DMS114 treated with DMSO at 0.1 percent for 48 hours (cell line): ENCODE measurements around the gene ANO5.
"Not testable (repeated sequence)": the region's sequence is repeated elsewhere in the genome, so short reads cannot be mapped to it uniquely, and the experiment has no call there.

Experiments
- DNase-seq: peaks from one replicate; lab custom pipeline; 2025; ENCODE audit not compliant: unreplicated experiment; lab: John Stamatoyannopoulos, UW

The ANO5 gene

GRCh38 chr11:22197139-22198005, 4.5 kb downstream of the ANO5 start:
- no peak for DNase-seq

GRCh38 chr11:22199243-22199642, 6.4 kb downstream of the ANO5 start:
- DNase-seq: no peak

GRCh38 chr11:22203281-22203680, 10.4 kb downstream of the ANO5 start:
- no peak for DNase-seq

GRCh38 chr11:22207162-22207561, 14.3 kb downstream of the ANO5 start:
- DNase-seq: no peak

- no peak for DNase-seq
Measured at GRCh38 chr11:22208151-22208858, 15.4 kb downstream of the ANO5 start.

DNA sequence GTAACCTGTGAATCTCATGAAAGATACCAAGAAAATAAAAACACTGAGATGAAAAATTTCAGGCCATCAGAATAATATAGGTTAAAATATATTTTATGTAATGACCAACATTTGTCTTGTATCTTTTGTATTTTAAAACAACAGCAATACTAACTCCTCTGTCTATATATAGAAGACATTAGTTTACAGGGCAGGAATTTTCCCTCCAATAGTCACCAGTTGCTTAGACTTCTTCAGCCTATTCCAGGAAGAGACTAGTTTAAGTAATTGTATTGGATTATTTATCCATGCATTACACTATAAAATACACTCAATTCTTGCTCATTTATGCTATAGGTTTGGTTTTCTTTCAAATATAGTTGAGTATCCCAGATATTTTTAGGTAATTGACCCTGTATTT, 24.1 kb downstream of the ANO5 start:
- no peak for DNase-seq

- no peak for DNase-seq
Measured at GRCh38 chr11:22221143-22221542, 28.3 kb downstream of the ANO5 start.

- no peak for DNase-seq
Measured at GRCh38 chr11:22225190-22225589, 32.3 kb downstream of the ANO5 start.

DNA sequence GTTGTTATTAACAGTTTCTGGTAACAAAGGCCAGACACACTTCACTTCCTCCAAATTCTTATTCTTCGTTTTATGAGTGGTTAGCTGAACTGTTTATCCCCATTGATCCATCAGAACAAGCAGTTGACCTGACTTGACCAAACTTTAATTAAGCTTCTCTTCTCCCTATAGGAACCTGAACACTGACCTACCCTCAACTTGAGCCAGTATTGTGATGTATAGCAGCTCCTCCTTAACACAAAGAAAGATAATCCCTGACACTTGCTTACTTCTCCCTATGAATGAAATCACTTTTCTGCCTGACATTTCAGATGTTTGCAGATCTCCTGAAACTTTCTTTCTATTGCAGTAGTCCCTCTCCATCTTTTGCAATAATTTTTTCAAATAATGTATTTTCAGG, 41.9 kb downstream of the ANO5 start:
- no peak for DNase-seq

- peak; percentile 20 for DNase-seq
Measured at GRCh38 chr11:22244986-22245592, 52.2 kb downstream of the ANO5 start.

- no peak for DNase-seq
Measured at GRCh38 chr11:22246992-22247391, 54.1 kb downstream of the ANO5 start.

DNA sequence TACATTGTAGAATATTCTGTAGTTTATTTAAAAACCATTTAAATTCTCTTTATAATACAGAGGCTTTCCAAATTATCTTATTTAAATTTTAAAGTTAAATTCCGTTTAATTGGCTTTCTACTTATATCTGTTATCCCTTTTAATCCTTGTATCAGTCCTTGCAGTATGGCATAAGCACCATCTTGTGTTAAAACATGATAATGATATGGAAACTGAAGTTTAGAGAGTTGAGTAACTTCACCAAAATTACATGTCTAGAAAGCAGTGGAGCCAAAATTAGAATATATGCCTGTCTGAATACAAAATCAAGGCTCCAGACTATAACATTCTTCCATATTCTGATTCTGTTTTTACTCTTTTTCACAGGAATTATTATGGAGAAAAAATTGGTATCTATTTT, 57.0 kb downstream of the ANO5 start:
- DNase-seq: no peak

DNA sequence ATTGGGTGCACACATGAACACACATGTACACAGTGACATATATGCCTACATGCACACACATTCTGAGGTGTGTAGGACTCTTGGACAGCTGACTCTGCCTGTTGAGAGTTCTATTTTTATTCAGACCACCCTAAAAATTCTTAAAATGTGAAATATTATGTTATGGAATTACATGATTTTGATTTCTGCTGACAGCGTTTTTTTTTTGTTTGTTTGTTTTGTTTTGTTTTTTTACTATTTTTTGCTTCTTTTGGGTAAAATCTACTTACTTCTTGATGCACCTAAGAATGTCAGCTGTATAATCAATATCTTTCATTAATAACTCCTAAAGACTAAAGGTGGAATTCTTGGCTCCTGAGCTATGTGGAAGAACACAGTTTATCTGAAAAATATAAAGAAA, 64.0 kb downstream of the ANO5 start:
- DNase-seq: no peak

DNA sequence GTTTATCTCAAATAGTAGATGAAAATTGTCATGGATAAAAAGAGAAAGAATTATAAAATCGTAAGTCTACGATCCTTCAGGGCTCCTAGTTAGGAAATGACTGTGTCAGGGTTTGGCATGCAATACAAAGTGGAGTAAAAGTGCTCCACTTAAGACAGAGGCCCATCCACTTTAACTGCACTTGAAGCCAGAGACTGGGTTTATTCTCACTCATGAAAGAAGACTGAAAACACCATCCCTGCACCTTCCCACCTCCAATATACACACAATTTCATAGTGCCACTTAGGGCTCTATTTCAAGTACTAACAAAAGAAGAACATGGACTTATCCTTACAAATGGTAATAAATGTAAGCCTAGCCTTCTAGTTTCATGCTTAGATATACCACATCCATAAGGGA, 70.7 kb downstream of the ANO5 start:
- no peak for DNase-seq

- DNase-seq: not testable (repeated sequence)
Measured at GRCh38 chr11:22268983-22269624, 76.2 kb downstream of the ANO5 start.

DNA sequence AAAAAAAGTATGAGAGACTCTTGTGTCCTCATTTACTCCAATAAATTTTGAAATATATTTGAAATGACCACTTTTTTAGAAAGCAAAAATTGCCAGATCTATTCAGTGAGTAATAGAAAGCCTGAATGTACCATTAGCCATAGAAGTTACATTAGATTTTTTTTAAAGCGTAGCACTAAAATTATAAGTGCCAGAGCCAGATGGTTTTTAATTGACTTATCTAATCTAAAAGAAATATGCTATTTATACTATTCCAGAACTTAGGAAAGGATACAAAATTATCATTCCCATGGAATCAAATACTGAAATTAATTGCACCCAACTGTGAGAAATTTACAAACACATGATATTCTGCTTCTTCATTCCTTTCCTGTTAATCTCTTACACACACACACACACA, 80.9 kb downstream of the ANO5 start:
- DNase-seq: no peak

DNA sequence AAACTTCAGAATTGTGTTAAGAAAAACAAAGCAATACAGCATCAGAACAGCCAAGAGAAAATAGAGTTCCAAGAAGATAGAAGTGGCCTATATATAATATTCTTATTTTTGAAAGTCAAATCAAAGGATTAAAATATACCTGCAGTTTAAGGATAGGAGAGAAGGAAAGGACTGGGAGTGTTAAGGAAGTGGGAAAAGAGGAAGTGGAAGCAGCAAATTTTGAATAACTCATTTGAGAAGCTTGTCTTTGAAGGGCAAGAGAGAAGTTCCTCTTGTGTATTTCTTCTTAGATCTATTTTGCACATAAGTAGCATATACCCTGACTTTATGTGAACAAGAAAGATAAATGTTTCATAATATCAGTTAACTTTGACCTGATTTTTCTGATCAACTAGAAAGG, 82.7 kb downstream of the ANO5 start:
- DNase-seq: no peak

GRCh38 chr11:22276535-22276934, 83.7 kb downstream of the ANO5 start:
- no peak for DNase-seq

GRCh38 chr11:22284991-22285390, 92.1 kb downstream of the ANO5 start:
- not testable (repeated sequence) for DNase-seq

DNA sequence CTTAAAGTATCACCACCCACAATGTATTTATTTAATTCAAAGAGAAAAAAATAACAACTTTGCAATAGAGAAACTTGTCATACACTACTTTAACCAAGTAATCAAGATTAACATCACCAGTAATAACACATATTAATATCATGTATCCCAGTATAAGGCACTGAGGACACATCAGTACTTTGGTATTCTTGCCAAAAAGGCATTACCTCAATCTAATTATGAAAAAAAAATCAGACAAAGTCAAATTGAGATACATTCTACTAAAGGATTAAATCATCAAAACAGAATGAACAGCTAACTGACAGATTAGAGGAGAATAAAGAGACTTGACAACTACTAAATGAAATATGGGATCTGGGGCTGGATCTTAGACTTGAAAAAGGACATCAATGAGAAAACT, 109.5 kb downstream of the ANO5 start:
- no peak for DNase-seq

GRCh38 chr11:22304337-22304961, 111.6 kb downstream of the ANO5 start:
- DNase-seq: peak; percentile 31
